ENCODE measurements around the gene ABCB8.
"Not testable (repeated sequence)": the region's sequence is repeated elsewhere in the genome, so short reads cannot be mapped to it uniquely, and the experiment has no call there.

ABCB8 gene

DNA sequence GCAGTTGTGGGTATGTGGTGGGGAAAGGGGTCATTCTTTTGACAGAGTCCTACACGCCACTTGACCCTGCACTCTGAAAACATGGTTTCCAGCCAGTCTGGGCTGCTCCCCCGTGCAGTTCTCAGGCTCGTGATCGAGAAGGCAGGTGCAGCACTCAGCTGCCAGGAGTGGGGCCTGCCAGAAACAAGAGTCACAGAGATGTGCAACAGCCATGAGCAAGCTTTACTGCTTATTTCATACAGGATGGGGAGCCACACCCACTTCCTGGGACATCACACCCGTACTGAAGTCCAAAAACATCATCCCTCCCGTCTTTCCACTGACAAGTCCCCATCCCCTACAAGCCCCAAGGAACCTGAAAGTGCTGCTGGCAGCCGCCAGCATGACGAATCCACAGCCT is 13.3 kb upstream of the ABCB8 start:
- DNase-seq (ENCODE audit: low spot score): no peak

- no peak for DNase-seq (ENCODE audit: low spot score)
Measured at GRCh38 chr7:151015967-151016366, 12.3 kb upstream of the ABCB8 start.

DNA sequence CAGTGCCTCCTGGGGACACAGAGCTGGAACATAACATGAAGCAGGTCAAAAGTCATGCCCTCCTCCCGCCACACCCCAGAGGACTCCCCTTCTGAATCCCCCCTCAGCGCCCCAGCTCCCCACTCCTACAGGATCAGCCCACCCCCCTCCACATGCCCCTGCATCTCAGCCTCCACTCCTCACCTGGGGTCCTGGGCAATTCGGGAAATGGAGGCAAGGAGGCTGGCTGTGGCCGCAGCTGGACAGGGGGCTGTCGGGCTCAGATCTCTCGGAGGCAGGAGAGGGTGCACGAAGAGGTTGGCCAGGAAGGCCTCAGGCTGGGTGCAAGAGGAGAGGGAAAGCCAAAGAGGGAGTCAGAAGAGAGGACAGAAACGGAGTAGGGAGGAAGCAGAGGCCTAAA is 11.7 kb upstream of the ABCB8 start:
- no peak for DNase-seq (ENCODE audit: low spot score)

DNA sequence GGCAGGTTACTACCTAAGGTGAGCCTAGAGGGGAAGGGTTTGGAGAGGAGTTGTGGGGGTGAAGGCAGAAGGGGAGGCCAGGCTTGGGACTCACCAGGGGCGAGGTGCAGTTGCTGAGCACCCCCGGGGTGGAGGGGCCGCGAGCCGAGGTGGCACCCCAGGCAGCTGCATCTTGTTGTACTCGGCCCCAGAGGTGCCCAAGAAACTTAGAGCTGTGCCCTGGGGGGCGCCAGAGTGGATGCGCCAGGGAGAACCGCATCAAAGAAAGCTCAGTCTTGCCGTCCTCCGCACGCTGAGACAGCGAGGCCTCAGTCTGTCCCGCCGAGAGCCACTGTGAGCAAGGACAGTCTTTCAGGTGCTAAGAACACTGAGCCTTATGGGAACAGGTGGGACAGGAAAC is 11.3 kb upstream of the ABCB8 start:
- DNase-seq (ENCODE audit: low spot score): no peak

GRCh38 chr7:151017370-151017952 is 10.8 kb upstream of the ABCB8 start:
- DNase-seq (ENCODE audit: low spot score): no peak

- DNase-seq (ENCODE audit: low spot score): no peak
Measured at GRCh38 chr7:151017953-151018420, 10.3 kb upstream of the ABCB8 start.

- no peak for DNase-seq (ENCODE audit: low spot score)
Measured at GRCh38 chr7:151018421-151019129, 9.7 kb upstream of the ABCB8 start.

GRCh38 chr7:151019130-151019447 is 9.2 kb upstream of the ABCB8 start:
- no peak for DNase-seq (ENCODE audit: low spot score)

GRCh38 chr7:151020231-151020630 is 8.0 kb upstream of the ABCB8 start:
- DNase-seq (ENCODE audit: low spot score): no peak

DNA sequence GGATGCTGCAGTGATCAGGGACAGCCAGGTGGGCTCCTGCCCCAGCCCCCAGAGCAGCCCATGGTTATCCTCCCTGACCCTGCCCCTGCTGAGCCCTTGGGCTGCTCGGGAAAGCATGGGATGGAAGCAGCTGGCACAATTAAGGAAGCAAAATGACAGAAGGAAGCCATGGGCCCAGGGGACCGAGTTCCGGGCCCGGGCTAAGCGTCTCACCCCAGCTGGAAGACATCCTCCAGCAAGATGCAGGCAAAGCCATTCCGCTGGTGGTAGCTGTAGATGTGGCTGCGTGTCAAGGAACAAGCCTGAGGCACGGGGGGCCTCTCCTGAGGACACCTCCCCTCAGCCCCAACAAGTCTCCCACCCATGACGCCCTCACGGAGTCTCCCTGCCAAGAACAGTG is 5.0 kb upstream of the ABCB8 start:
- DNase-seq (ENCODE audit: low spot score): no peak

GRCh38 chr7:151024435-151025056 is 3.7 kb upstream of the ABCB8 start, which contains the start of gene ATG9B:
Gene ATG9B, minus strand, starts transcription at chr7:151024494. Its CDS starts 71 bp downstream, at chr7:151024423.
- DNase-seq (ENCODE audit: low spot score): no peak

DNA sequence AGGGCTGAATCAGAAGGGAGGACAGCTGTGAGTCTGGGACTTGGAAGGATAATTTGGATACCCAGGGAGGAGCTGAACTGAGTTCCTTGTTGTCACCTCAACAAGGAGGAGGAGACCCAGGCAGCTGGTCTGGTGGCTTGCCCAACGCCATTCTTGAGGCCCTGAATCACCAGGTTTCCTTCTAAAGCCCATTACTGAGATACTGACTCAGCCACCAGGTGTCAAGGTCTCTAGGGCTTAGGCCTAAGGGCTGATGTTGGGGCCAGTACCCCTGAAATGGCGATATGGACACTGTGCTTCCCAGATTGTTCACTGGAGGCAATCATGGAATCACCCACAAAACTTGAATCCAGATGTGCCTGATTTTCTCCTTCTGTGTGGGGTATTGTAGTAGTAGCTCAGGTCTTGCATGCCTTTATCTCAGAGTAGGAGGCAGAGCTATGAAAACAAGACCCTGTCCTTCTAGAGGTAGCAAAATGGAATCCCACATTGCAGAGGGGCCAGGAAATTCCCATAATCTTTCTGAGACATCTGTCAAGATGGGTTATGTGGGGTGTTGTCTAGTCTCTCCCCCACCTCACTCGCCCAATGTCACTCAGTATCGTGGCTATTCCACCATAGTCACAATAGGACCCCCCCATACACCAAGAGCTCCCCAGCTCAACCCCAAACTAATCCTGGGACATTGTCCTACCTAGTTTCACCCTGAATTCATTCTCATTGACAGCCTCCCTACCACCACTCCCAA is 2.2 kb upstream of the ABCB8 start:
- DNase-seq (ENCODE audit: low spot score): no peak

- not testable (repeated sequence) for DNase-seq (ENCODE audit: low spot score)
Measured at GRCh38 chr7:151026771-151027727, 1.2 kb upstream of the ABCB8 start.

DNA sequence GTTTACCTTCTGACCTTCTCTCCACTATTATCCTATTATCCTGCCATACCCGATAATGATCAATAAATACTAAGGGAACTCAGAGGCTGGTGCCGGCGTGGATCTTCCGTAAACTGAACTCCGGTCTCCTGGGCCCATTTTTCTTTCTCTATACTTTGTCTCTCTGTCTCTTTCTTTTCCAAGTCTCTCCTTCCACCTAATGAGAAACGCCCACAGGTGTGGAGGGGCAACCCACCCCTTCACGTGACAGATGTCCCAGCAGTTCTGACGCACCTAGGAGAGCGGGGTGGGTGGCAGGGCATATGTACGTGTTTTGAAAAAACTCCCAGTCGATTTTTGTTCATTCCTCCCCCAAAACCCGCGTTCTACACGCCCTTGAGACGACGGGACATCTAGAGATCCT is 521 bp upstream of the ABCB8 start:
- DNase-seq (ENCODE audit: low spot score): not testable (repeated sequence)

- DNase-seq (ENCODE audit: low spot score): no peak
Measured at GRCh38 chr7:151028948-151029501, 775 bp downstream of the ABCB8 start.

- DNase-seq (ENCODE audit: low spot score): no peak
Measured at GRCh38 chr7:151031011-151031410, 2.8 kb downstream of the ABCB8 start.

DNA sequence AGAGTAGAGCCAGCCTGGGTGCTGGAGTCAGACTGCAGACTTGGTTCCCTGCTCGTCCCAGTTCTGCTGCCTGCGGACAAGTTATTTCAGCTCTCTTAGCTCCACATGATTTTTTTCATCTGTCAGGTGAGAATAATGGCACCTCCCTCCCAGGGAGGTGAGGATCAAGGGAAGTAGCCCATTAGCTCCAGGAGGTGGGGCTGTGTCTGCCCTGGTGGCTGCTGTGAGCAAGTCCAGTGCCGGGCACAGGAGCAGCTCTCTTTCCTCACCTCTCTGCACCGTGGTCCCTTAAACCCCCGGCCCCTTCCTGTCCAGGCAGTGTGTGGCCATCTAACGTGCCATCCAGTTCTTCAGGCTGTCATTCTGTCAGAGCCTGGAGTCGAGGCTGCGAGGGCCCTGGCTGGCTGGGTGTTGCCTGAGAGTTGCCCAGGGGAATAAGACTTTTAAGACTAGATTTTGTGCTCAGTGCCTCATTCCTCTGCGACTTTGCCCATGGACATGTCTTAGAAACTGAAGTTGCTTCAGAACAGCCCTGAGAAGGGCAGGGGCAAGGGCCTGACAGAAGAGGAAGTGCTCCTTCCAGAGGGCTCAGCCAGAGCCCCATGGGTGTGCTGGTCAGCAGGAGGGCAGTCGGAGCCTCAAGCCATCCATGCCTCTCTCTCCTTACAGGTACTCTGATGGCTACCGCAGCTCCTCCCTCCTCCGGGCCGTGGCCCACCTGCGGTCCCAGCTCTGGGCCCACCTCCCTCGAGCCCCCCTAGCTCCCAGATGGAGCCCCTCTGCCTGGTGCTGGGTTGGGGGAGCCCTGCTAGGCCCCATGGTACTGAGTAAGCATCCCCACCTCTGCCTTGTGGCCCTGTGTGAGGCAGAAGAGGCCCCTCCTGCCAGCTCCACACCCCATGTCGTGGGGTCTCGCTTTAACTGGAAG is 5.0 kb downstream of the ABCB8 start:
- no peak for DNase-seq (ENCODE audit: low spot score)

DNA sequence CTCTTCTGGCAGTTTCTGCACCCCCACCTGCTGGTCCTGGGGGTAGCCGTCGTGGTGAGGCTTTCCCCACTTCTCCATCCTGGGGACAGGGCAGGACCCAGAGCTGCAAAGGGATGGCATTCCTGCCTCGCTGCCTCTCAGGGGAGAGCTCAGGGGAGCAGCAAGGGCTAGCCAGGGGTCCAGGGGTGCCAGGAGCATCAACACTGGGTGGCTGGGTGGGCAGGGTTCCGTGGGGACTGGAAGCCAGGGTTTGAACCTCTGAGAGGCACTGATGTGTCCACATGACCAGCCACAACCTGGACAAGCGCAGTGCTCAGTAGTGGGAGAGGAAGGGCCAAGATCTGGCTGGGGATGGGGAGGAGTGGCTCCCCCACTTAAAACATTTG is 5.6 kb downstream of the ABCB8 start:
- no peak for DNase-seq (ENCODE audit: low spot score)

GRCh38 chr7:151034312-151035025 is 6.2 kb downstream of the ABCB8 start:
- no peak for DNase-seq (ENCODE audit: low spot score)
